GM23248 (cell line): ENCODE data around the gene DIDO1. TPM values are rescaled to one million over a fixed set of nuclear protein-coding genes. Genes with fewer than 3 reads are reported as not detected.
A peak's percentile ranks its signal among the peaks of the same experiment; 100 is the strongest.

Source experiments
- DNase-seq: peaks from one replicate; pipeline ENCODE4 v3.0.0-alpha.2; 2015
- H2AFZ ChIP-seq: fragments of 200-600 bp; sonication (generic); 2 replicates; pipeline ENCODE4 v1.6.1; 2016; ENCODE audit warnings: antibody characterized with exemption
- H3F3A ChIP-seq: fragments of 200-600 bp; sonication (generic); 2 replicates; pipeline ENCODE4 v1.6.1; 2016; ENCODE audit warnings: mild to moderate bottlenecking, antibody characterized with exemption, mixed run types; ENCODE audit not compliant: insufficient read depth
- H3K27ac ChIP-seq: fragments of 200-600 bp; sonication (generic); 2 replicates; pipeline ENCODE4 v1.5.1; 2016; ENCODE audit warnings: mild to moderate bottlenecking
- H3K27me3 ChIP-seq: fragments of 200-600 bp; sonication (generic); replicated peaks from 2 replicates; pipeline ENCODE4 v1.6.1; 2016; ENCODE audit warnings: mild to moderate bottlenecking; ENCODE audit not compliant: insufficient read depth
- H3K36me3 ChIP-seq: fragments of 200-600 bp; sonication (generic); 2 replicates; pipeline ENCODE4 v1.6.1; 2016; ENCODE audit warnings: low read depth, mild to moderate bottlenecking
- H3K4me1 ChIP-seq: fragments of 200-600 bp; sonication (generic); 2 replicates; pipeline ENCODE4 v1.6.1; 2016; ENCODE audit warnings: mild to moderate bottlenecking; ENCODE audit not compliant: insufficient read depth
- H3K4me2 ChIP-seq: fragments of 200-600 bp; sonication (generic); one replicate; pipeline ENCODE4 v1.6.1; 2016; ENCODE audit warnings: mild to moderate bottlenecking; ENCODE audit not compliant: unreplicated experiment
- H3K4me3 ChIP-seq: fragments of 200-600 bp; sonication (generic); 2 replicates; pipeline ENCODE4 v1.5.1; 2016; ENCODE audit warnings: mild to moderate bottlenecking
- H3K79me2 ChIP-seq: fragments of 200-600 bp; sonication (generic); 2 replicates; pipeline ENCODE4 v1.6.1; 2016; ENCODE audit warnings: mild to moderate bottlenecking; ENCODE audit not compliant: insufficient read depth
- H3K9ac ChIP-seq: fragments of 200-600 bp; sonication (generic); 2 replicates; pipeline ENCODE4 v1.6.1; 2016; ENCODE audit warnings: mild to moderate bottlenecking
- H3K9me2 ChIP-seq: fragments of 200-600 bp; sonication (generic); 2 replicates; pipeline ENCODE4 v1.6.1; 2016; ENCODE audit warnings: mixed run types, mild to moderate bottlenecking, moderate library complexity; ENCODE audit not compliant: insufficient read depth
- H3K9me3 ChIP-seq: fragments of 200-600 bp; sonication (generic); one replicate; pipeline ENCODE4 v1.6.1; 2017; ENCODE audit warnings: low read depth
- H4K20me1 ChIP-seq: fragments of 200-600 bp; sonication (generic); 2 replicates; pipeline ENCODE4 v1.6.0; 2016; ENCODE audit not compliant: insufficient read depth
- EZH2 ChIP-seq: fragments of 200-600 bp; sonication (generic); IDR thresholded peaks from 2 replicates; pipeline ENCODE4 v1.6.1; 2018; ENCODE audit warnings: antibody characterized with exemption, mild to moderate bottlenecking; ENCODE audit not compliant: insufficient read depth, poor library complexity, severe bottlenecking
- EZH2phosphoT487 ChIP-seq: fragments of 200-600 bp; sonication (generic); IDR thresholded peaks from 2 replicates; pipeline ENCODE4 v1.6.1; 2018; ENCODE audit warnings: antibody characterized with exemption, moderate library complexity, mild to moderate bottlenecking, low read depth; ENCODE audit not compliant: insufficient read depth
- WGBS, 2 experiments: methylation state at CpG; one replicate each; pipeline ENCODE4 v1.1.6; 2015 to 2017; ENCODE audit warnings: low lambda C conversion rate in 2 of 2, low coverage in 1 of 2; ENCODE audit errors: missing lambda C conversion rate in 2 of 2; 5-methylcytosine and 5-hydroxymethylcytosine counted together
- in situ Hi-C: fragments of 300-500 bp; cut with MboI; formaldehyde crosslinking; loops from 2 replicates; pipeline ENCODE4 v1.15.0; 2020
- polyA plus RNA-seq: library from polyadenylated mRNA; unstranded; fragments of >200 nt; fragmentation: Nextera tagmentation; extraction: Ambion mirVana; gene quantifications from 2 replicates; pipeline ENCODE4 v1.2.1, GENCODE V29; 2016
- total RNA-seq: library from RNA; depleted of rRNA; stranded (reverse); fragments of >200 nt; shearing (Covaris generic); gene quantifications from 2 replicates; pipeline ENCODE4 v1.2.3, GENCODE V29; 2014

The DIDO1 gene
- total and polyA plus RNA-seq, 2 experiments from 2014 or later: 16.2 to 37.1 TPM

GRCh38 chr20:62880147-62880934, 46.0 kb downstream of the DIDO1 start:
- Histone ChIP-seq H3K9me2 (no peaks in the 10 kb centered on the region), H3K4me2 (no peak overlapping the region), H4K20me1 (no peaks in the 10 kb centered on the region), H3K27me3 (no peaks in the 10 kb centered on the region), H3K27ac (no peak overlapping the region), H3F3A (no peaks in the 10 kb centered on the region), H3K36me3 (no peaks in the 10 kb centered on the region), H3K4me3 (no peak overlapping the region), H3K9ac (no peak overlapping the region), H2AFZ (no peak overlapping the region), H3K79me2 (no peaks in the 10 kb centered on the region), H3K9me3 (no peaks in the 10 kb centered on the region), H3K4me1 (no peaks in the 10 kb centered on the region)
- no peak for TF ChIP-seq EZH2phosphoT487
- 91 to 94% methylated on average over 30 to 37 of the region's 37 CpGs for WGBS, 2 experiments
- in situ Hi-C loops: no loop called here
- DNase-seq: no peak

DNA sequence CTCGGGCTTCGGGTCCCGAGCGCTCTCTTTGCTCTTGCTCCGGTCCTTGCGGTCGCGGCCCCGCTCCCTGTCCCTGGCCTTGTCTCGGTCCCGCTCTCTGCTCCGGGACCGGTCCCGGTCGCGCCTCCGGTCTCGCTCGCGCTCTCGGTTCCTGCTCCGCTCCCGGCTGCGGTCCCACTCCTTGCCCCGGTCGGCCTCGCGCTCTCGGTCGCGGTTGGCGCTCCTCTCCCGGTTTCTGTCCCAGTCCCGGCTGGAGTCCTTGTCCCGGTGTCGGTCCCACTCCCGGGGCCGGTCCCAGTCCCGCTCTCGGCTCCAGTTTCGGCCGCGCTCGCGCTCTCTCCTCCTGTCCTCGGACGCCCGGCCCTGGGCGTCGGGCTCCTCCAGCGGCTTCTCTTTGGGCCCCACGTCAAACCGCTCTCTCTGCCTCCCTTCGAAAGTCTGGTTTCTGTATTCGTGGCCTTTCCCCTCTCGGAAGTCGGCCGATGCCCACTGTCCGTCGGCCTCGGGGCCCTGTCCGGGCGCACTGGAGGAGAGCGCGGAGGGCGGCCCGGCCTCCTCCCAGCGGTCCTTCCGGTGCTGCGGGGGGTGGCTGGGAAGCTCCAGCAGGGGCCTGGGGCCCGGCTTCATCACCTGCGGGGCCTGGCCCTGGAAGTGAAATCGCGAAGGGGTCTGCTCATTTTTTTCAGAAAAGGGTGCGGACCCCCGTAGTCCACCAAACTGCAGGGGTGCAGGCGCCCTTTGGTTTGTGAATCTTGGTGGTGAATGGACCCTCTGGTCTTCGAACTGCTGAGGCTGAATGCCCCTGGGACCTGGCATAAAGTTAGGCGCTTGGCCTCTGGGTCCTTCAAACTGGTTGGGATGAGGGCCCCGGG, 46.8 kb downstream of the DIDO1 start:
- Histone ChIP-seq H3K4me1 (no peaks in the 10 kb centered on the region), H3K27ac (no peak overlapping the region), H3K4me2 (no peak overlapping the region), H2AFZ (no peak overlapping the region), H3K36me3 (no peaks in the 10 kb centered on the region), H3K9me2 (no peaks in the 10 kb centered on the region), H3K9ac (no peak overlapping the region), H4K20me1 (no peaks in the 10 kb centered on the region), H3K79me2 (no peaks in the 10 kb centered on the region), H3K4me3 (no peak overlapping the region), H3K9me3 (no peaks in the 10 kb centered on the region), H3F3A (no peaks in the 10 kb centered on the region), H3K27me3 (no peaks in the 10 kb centered on the region)
- TF ChIP-seq EZH2phosphoT487 (no peak), EZH2 (no peak)
- 88 to 99% methylated on average over 27 to 80 of the region's 80 CpGs for WGBS, 2 experiments
- in situ Hi-C loops: no loop called here
- DNase-seq: no peak

DNA sequence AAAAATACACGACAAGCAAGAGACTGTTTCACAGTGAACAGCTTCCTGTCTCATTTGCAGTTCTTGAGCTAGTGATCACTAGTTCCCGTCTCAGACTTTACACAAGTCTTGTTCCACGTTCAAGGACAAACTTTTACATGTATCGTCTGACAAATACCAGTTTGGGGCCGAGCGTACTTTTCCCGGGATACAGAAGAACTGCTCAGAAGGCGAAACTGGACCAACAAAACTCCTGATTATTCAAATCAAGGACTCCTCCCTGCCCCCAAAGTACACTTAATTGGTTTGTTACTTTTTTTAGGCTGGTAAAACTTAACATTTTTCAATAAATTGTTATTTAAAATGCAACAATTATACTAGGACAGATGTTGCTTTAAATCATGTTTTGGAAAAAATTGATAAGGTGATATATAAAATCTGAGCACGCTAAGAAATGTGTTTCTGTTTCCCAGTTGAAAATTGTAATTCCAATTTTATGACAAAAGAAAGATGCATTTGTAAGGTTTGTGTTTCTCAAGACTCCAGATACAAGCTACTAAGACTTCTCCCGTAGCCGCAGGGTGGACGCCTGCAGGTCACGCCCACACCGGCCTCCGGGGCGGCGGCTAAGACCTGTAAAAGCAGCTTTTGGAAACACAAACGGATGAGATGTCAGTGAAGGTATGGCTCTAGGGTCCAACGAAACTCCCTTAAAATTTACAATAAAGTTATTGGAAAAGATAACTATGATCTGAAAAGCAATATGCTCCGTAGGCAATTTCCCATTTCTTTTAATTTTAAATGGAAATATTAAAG, 47.9 kb downstream of the DIDO1 start:
- H3K9me2 ChIP-seq: no peaks in the 10 kb centered on the region
- H3K27ac ChIP-seq: no peak overlapping the region
- no peak overlapping the region for H3K4me2 ChIP-seq
- H3K9me3 ChIP-seq: no peaks in the 10 kb centered on the region
- DNase-seq: no peak
- H2AFZ ChIP-seq: no peak overlapping the region
- TF ChIP-seq EZH2 (no peak), EZH2phosphoT487 (no peak)
- in situ Hi-C loops: no loop called here
- no peaks in the 10 kb centered on the region for H3K4me1 ChIP-seq
- H4K20me1 ChIP-seq: no peaks in the 10 kb centered on the region
- H3F3A ChIP-seq: peaks cover under 1% of the 10 kb centered on the region; the same call in 1 of the 2 replicates
- H3K79me2 ChIP-seq: no peaks in the 10 kb centered on the region
- no peaks in the 10 kb centered on the region for H3K36me3 ChIP-seq
- no peaks in the 10 kb centered on the region for H3K27me3 ChIP-seq
- 91 to 93% methylated on average over 20 of the region's 20 CpGs for whole genome bisulfite sequencing, 2 experiments
- no peak overlapping the region for H3K9ac ChIP-seq
- H3K4me3 ChIP-seq: no peak overlapping the region

DNA sequence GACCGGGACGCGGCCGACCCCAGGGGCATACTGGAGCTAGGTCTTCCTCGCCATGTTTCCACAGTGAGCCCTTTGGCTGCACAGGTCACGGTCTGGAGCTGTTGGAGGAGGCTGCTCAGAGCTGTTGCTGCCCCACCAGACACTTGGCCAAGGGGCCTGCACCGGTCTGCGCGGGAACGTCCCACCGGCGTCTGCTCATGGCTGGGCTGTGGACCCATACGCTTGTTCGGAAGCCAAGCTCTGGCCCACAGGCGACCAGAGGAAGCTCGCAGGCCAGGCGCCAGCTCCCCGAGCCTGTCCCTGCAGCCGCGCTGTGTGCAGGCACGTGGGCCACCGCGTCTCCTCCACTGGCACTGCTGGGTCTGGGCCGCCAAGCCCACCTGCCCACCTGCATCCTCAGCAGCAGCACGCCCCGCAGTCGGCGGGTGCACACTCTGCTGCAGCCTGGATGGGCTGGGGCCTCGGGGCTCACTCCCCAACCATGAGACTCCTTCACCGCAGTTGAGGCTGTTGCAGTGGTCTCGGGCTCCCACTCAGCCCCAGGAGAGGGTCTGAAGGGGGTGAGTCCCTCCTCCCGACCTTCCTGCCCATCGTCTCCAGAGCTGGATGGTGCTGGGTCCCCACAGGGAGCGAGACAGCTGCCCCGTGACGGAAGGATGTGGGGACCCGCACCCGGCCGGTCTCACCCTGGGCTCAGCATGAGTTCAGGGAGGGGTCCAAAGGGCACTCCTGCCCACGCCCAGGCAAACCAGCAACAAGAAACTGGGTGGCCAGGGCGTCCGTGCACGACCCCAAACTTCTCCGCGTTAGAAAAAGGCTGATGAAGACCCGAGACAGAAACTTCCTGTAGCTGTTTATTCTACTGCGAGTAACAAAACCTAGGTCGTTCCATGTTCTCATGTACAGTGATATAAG, 49.1 kb downstream of the DIDO1 start:
- Histone ChIP-seq H3K27me3 (no peaks in the 10 kb centered on the region), H3K4me3 (no peak overlapping the region), H3K9me3 (no peaks in the 10 kb centered on the region), H3K27ac (no peak overlapping the region), H2AFZ (no peak overlapping the region), H3F3A (peaks cover 4% of the 10 kb centered on the region; the same call in 1 of the 2 replicates), H3K79me2 (no peaks in the 10 kb centered on the region), H3K9ac (no peak overlapping the region), H4K20me1 (no peaks in the 10 kb centered on the region), H3K36me3 (no peaks in the 10 kb centered on the region), H3K4me2 (no peak overlapping the region), H3K9me2 (no peaks in the 10 kb centered on the region), H3K4me1 (no peaks in the 10 kb centered on the region)
- no peak for TF ChIP-seq EZH2
- no peak for TF ChIP-seq EZH2phosphoT487
- DNase-seq: peak; percentile 47
- WGBS, 2 experiments: 59 to 65% methylated on average over 38 to 47 of the region's 48 CpGs
- in situ Hi-C loops: no loop called here
